Right renal pelvis (tissue), 4 donors: ENCODE measurements around the gene ZFAND2B. TPM values are rescaled to one million over a fixed set of nuclear protein-coding genes. Genes with fewer than 3 reads are reported as not detected.
A peak's percentile ranks its signal among the peaks of the same experiment; 100 is the strongest.

ENCODE experiments used
- DNase-seq, 4 donors: peaks; one replicate each; pipeline ENCODE4 v3.0.0-alpha.2; 2013; ENCODE audit warnings: low read depth in 4 of 4, low spot score in 3 of 4, missing footprints in 1 of 4
- polyA plus RNA-seq, 4 donors: library from polyadenylated mRNA; unstranded; fragments of 120-200 nt; gene quantifications; one replicate each; pipeline ENCODE4 v1.2.1, GENCODE V29; 2013; ENCODE audit not compliant: insufficient read length in 4 of 4

The ZFAND2B gene
- polyA plus RNA-seq, 4 donors, result 40.5 to 46.5 (median 43.2) TPM

DNA sequence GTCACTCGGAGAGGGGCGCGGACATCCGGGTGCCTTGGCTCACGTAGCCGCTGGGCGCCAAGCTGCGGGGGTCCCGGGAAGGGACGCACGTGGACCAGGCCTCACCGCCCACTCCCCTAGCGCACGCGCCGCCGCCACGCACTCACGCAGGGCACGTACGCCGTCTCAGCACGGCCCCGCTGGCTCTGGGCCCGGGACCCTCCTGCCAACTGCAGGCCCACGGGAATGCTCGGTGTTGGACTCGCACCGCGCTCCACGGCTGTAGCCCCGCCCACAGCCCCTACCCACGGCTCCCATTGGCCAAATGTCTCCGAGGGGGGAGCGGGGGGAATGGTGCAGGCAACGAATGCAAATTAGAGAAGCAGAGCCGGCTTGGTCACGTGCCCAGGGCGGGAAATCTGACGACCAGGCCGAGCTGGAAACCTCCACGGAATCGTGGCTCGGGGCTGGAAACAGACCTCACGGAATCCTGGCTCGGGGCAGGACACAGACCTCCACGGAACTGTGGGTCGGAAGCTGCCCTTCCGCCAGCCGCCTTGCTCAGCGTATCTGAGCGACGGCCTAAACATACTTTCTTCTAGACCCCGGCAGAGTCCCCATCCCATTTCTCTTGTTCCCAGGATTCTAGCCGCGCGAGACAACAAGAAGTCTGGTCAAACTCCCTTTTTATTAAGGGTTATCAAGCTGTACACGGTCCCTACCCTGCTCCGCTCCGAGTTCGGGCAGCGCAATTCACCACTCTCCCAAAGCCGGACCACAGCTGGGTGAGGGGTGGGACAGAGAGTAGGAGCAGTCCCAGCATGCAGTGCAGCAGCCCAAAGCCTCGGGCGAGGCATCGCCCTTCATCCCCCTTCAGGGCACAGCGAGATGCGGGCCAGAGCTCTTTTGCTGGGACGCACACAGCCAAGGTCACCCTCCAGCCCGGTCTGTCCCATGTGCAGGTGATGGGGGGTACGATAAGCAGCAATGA, 12.4 kb downstream of the ZFAND2B start, which contains the start of gene ABCB6:
Gene ABCB6 (minus strand): TSS at position 227 of the 970 bp plus-strand sequence. CDS start 285 bp downstream, outside the sequence.
- peak; percentile 86 to 91 (median 88) for DNase-seq

DNA sequence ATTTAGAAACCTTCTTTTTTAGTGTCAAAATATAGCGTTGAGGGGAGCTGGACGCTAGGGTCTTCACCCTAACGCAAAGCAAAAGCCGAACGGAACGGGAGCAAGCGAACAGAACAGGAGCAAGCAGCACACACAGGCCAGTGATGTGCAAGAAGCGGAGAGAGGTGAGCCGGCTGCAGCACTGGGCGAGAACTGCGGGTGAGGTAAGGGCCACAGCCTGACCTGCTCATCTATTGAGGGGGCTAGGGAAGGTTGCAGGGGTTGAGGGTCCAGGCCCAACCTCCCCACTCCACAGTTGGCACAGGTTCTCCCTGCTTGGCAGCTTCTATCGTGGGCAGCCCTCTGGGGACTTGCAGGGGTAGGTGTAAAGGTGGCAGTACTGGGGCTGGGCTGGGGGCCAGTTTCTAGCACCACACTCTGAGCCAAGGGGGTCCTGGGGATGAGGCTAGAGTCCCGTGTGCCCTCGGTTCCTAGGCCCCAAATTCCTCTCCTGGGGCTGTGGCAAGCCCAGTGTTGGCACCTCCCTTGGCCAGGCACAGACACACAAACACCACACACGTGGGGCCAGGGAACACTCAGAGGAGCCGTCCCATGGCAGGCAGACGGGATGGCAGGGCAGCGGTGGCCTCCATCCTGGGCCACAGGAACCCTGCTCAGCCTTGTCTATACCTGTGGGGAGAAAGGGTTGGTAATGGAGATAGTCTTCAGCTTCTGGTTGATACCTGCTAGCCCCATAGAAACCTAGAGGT, 13.4 kb downstream of the ZFAND2B start:
- no peak for DNase-seq

GRCh38 chr2:219220652-219221402, 14.2 kb downstream of the ZFAND2B start:
- no peak for DNase-seq

- no peak for DNase-seq
These were observed 15.5 kb downstream of the ZFAND2B start for GRCh38 chr2:219221957-219222518.

GRCh38 chr2:219223831-219224610, 17.4 kb downstream of the ZFAND2B start:
- DNase-seq, result no peak

GRCh38 chr2:219225350-219225749, 18.8 kb downstream of the ZFAND2B start:
- DNase-seq, result no peak

DNA sequence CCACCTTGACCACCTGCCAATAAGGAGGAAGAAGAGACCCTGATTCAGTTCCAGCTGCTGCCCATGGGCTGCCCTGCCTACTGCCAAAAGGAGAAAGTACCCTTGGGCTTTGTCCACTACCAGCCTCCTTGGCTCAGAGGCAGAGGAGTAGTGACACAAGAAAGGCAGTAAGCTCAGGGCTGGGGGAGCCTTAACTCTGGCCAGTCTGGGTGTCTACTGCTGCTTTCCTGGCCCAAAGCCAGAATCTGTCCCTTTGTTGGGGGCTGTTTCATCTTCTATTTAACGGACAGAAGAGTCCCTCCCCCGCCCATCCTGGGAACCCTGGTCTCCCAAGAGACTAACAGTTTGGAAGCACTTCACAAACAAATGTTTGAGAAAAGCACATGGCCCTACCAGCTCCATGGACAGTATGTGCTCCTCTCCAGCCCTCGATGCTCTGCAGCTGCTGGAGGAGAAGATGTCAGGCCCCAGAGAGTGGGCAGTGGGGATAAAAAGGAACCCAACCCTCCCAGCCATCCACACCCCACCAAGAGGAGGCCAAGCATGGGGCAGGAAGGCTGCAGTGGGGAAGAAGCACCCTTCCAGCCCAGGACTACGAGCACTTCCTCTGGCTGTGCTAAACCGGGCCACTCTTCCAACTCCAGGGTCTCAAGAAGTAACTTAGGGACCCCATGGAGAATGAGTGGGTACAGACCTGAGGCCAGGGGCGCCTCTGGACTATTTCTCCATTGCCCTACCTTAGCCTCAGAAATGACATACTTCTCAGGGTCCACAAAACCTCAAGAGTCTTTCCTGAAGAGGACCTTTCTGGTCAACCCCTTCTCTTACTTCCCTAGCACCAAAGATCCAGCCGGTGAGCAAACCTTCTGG, 21.7 kb downstream of the ZFAND2B start:
- DNase-seq, result no peak

DNA sequence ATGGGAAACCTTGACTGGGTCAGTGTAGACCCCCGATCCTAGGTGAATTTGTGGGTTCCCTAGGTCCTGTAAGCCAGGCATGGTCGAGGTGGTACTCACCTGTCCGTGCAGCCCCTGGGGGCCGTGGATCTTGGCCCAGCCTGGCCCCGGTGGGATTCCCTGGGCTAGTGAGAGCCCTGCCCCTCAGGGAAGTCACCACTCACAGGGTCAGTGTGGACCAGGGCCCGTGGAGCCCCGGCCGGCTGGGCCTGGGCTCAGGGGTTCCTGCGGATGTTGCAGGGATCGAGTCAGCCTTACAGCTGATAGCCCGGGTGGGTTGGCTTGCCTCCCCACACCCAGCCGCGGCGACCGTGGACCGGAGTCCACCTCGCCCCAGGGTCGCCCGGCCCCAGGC, 22.3 kb downstream of the ZFAND2B start:
- DNase-seq, result no peak

- peak; percentile 90 to 98 (median 96) for DNase-seq
These were observed 22.9 kb downstream of the ZFAND2B start, which contains the start of the genes ANKZF1 and ATG9A for GRCh38 chr2:219229305-219230058. ANKZF1 (plus strand) TSS chr2:219229806; CDS start chr2:219230258, 452 bp downstream. ATG9A (minus strand) TSS chr2:219229636; CDS start chr2:219228024, 1,612 bp downstream.

DNA sequence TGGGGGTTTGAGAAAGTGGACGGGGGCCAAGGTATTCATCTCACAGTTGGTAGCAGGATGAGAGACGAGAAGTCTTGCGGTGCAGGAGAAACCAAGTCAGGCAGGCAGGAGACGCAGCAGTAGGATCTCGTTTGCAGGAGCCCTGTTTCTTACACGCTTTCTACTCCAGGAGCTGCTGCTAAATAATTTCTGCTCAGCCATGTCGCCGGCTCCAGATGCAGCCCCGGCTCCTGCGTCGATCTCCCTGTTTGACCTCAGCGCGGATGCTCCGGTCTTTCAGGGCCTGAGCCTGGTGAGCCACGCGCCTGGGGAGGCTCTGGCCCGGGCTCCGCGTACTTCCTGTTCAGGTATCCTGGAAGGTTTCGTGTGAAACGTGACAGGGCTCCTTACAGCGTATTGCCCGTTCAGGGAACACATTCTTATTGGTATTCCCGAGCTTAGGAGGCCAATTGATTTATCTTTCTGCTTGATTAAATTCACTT, 23.5 kb downstream of the ZFAND2B start:
- DNase-seq, result no peak

GRCh38 chr2:219234331-219234730, 27.7 kb downstream of the ZFAND2B start:
- DNase-seq, result no peak

- no peak for DNase-seq
These were observed 36.7 kb downstream of the ZFAND2B start for GRCh38 chr2:219243291-219243761.

GRCh38 chr2:219244789-219245147, 38.2 kb downstream of the ZFAND2B start:
- no peak for DNase-seq

DNA sequence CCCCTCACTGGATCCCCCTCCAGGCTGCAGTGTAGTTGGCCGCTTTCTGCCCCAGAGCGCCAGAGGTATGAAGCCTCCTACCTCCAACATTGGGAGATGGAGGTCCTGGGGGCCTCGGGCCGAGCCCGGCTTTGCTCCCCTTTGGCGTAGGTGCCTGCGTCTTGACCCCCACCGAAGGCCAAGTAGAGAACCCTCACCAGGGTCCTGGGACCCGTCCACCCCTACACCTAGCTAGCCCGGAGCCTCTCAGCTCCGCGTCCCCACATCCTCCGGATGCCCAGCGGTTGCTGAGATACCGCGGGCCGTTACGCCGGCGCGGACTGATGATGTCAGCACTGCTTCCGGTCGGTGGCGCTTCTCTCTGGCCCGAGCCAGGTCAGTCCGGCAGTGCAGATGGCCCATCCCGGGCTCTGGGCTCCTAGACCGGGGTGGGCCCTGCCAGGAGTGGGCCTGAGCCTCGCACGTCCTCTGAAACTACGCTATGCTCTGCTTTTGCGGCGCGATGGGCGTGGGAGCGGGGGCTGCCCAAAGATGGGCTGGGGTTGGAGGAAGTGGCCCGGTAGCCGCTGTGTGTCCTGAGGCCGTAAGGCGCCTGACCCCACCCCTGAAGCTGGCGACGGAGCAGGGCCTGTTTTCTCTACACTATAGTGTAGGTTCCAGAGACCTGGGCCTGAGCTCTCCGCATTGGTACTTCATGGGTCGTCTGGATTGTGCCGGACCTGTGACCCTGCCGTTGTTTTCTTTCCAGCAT, 38.7 kb downstream of the ZFAND2B start, which contains the start of the genes GLB1L and STK16:
Gene GLB1L (minus strand): TSS at position 297 of the 751 bp plus-strand sequence. CDS start 1,871 bp downstream, outside the sequence.
Gene STK16 (plus strand): TSS at position 332 of the 751 bp plus-strand sequence. CDS start 521 bp downstream, outside the sequence.
- peak; percentile 82 to 92 (median 90) for DNase-seq

DNA sequence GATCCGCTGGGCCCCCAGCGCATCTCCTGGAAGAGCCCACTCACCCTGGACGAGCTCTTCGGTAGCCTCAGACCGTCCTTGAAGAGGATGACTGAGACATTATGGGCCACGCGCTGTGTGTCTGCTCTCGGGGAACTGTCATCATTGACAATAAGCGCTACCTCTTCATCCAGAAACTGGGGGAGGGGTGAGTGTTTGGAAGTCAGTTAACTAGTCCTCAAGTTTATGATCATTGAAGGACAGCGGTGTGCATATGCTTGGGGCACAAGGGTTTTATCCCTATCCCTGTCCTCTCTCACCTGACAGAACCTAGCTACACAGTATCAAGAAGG, 39.3 kb downstream of the ZFAND2B start:
- DNase-seq, result no peak

GRCh38 chr2:219246559-219246958, 40.0 kb downstream of the ZFAND2B start:
- DNase-seq, result no peak
